OCI-LY1 (cell line): ENCODE results near the gene MTF2.

Experiments
- CTCF ChIP-seq: fragments of 200-600 bp; sonication (generic), shearing (Covaris generic); IDR thresholded peaks from 2 replicates; pipeline ENCODE4 v1.5.1; 2017; ENCODE audit warnings: mild to moderate bottlenecking, antibody characterized with exemption, low read length, moderate library complexity, mixed read lengths
- EZH2 ChIP-seq: fragments of 200-600 bp; sonication (generic), shearing (Covaris generic); IDR thresholded peaks from 2 replicates; pipeline ENCODE4 v1.8.0; 2017; ENCODE audit warnings: borderline replicate concordance, mixed run types, mild to moderate bottlenecking, antibody characterized with exemption, low read length, moderate library complexity, mixed read lengths

GRCh38 chr1:93056649-93057048 lies 22.4 kb upstream of the MTF2 start:
- no peak for TF ChIP-seq CTCF
- TF ChIP-seq EZH2, result no peak
